SU-DHL-6 (cell line): ENCODE measurements around the gene IMPACT.

Experiments used
- H2AFZ ChIP-seq: fragments of 200-600 bp; sonication (generic); 2 replicates; pipeline ENCODE4 v1.6.1; 2014; ENCODE audit warnings: low read depth, mild to moderate bottlenecking, moderate library complexity, mixed read lengths, antibody characterized with exemption, low read length; ENCODE audit not compliant: severe bottlenecking
- H3F3A ChIP-seq: fragments of 200-600 bp; shearing (Covaris generic); 2 replicates; pipeline ENCODE4 v1.6.0; 2016; ENCODE audit warnings: antibody characterized with exemption, mild to moderate bottlenecking; ENCODE audit not compliant: insufficient read depth
- H3K27ac ChIP-seq: fragments of 200-600 bp; sonication (generic); 2 replicates; pipeline ENCODE4 v1.5.1; 2016; ENCODE audit warnings: low read depth, mild to moderate bottlenecking, low read length, moderate library complexity, mixed read lengths
- H3K27me3 ChIP-seq: fragments of 200-600 bp; sonication (generic), shearing (Covaris generic); 2 replicates; pipeline ENCODE4 v1.6.0; 2014; ENCODE audit warnings: mild to moderate bottlenecking, low read length
- H3K36me3 ChIP-seq: fragments of 200-600 bp; sonication (generic); 2 replicates; pipeline ENCODE4 v1.6.1; 2014; ENCODE audit warnings: mild to moderate bottlenecking, low read length, mixed read lengths
- H3K4me2 ChIP-seq: fragments of 300-600, 200-600 bp; shearing (Covaris generic), sonication (generic); 2 replicates; pipeline ENCODE4 v1.6.0; 2014; ENCODE audit warnings: low read length, low read depth, mild to moderate bottlenecking; ENCODE audit not compliant: poor library complexity, severe bottlenecking
- H3K4me3 ChIP-seq: fragments of 200-600 bp; sonication (generic); 2 replicates; pipeline ENCODE4 v1.5.1; 2014; ENCODE audit warnings: antibody characterized with exemption, low read length, mild to moderate bottlenecking, mixed read lengths; ENCODE audit not compliant: insufficient read depth, poor library complexity, severe bottlenecking
- H3K79me2 ChIP-seq: fragments of 200-600 bp; sonication (generic); 2 replicates; pipeline ENCODE4 v1.6.1; 2014; ENCODE audit warnings: mild to moderate bottlenecking, low read length, moderate library complexity; ENCODE audit not compliant: insufficient read depth
- H3K9ac ChIP-seq: fragments of 200-600 bp; sonication (generic); 2 replicates; pipeline ENCODE4 v1.7.0; 2014; ENCODE audit warnings: mild to moderate bottlenecking, low read length
- H3K9me2 ChIP-seq: fragments of 200-600 bp; sonication (generic); replicated peaks from 2 replicates; pipeline ENCODE4 v1.6.1; 2014; ENCODE audit warnings: low read length; ENCODE audit not compliant: insufficient read depth
- H3K9me3 ChIP-seq: fragments of 200-600 bp; sonication (generic); 2 replicates; pipeline ENCODE4 v1.6.1; 2014; ENCODE audit warnings: low read length, mixed read lengths; ENCODE audit not compliant: insufficient read depth
- H4K20me1 ChIP-seq: fragments of 200-600 bp; sonication (generic); 2 replicates; pipeline ENCODE4 v1.6.1; 2014; ENCODE audit warnings: low read depth, mild to moderate bottlenecking, antibody characterized with exemption, low read length, moderate library complexity, mixed read lengths
- CTCF ChIP-seq: fragments of 200-600 bp; sonication (generic); IDR thresholded peaks from one replicate; pipeline ENCODE4 v1.5.1; 2017; ENCODE audit warnings: antibody characterized with exemption, mild to moderate bottlenecking, low read length, moderate library complexity; ENCODE audit not compliant: insufficient read depth, poor library complexity, severe bottlenecking
- EZH2phosphoT487 ChIP-seq: fragments of 200-600 bp; sonication (generic), shearing (Covaris generic); conservative IDR thresholded peaks from 2 replicates; pipeline ENCODE4 v1.6.1; 2018; ENCODE audit warnings: mild to moderate bottlenecking, antibody characterized with exemption, low read length, moderate library complexity, mixed read lengths

Gene IMPACT

DNA sequence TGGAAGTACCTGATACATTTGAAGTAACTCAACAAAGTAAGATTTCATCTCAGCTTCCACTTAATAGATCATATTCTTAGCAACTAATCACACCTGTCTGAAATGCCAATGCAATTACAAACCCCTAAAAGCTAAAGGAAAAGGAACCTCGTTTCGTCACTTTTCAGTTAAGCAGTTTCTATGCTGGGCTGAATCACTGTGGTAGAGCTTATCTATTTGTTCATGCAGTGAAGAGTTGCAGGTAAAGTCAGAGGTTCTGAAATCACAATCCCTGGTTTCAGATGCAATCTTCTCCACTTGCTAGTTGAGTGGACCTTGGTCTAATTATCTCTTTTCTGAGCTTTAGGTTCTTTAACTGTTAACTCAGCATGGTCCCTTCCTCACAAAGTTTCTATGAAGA, 40.3 kb downstream of the IMPACT start:
- H3F3A ChIP-seq, result no peaks in the 10 kb centered on the region
- H3K79me2 ChIP-seq, result no peaks in the 10 kb centered on the region
- H3K4me3 ChIP-seq, result no peak overlapping the region
- H3K9me3 ChIP-seq, result no peaks in the 10 kb centered on the region
- no peak overlapping the region for H2AFZ ChIP-seq
- H4K20me1 ChIP-seq, result no peaks in the 10 kb centered on the region
- H3K36me3 ChIP-seq, result no peaks in the 10 kb centered on the region
- TF ChIP-seq EZH2phosphoT487, result no peak
- TF ChIP-seq CTCF, result no peak
- H3K27me3 ChIP-seq, result 0 out of 2 replicates have a peak, but pooled peaks cover 3% of the 10 kb centered on the region
- no peaks in the 10 kb centered on the region for H3K9me2 ChIP-seq
- H3K4me2 ChIP-seq, result no peak overlapping the region
- no peak overlapping the region for H3K9ac ChIP-seq
- H3K27ac ChIP-seq, result no peak overlapping the region

DNA sequence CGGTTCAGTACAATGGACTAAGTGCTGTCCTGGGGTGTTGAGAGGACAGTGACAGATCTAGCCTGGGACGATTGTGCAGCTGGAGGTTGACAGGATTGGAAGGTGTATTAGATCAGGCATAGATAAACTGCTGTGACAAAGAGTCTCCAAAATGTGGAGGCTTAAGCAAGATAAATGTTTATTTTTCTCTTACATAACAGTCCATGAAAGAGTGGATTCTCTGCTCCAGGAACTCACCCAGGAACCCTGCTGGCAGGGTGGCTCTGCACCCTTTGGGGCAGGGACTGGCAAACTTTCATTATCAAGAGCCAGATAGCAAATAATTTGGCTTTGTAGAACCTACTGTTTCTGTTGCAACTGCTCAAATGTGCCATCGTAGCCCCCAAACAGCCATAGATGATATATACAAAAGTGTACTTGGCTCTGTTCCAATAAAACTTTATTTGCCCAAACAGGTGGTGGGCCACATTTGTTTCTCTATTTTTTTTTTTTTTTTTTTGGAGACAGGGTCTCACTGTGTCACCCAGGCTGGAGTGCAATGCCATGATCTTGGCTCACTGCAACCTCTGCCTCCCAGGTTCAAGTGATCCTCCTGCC, 43.6 kb downstream of the IMPACT start:
- H3K4me2 ChIP-seq, result no peak overlapping the region
- H3K4me3 ChIP-seq, result no peak overlapping the region
- no peak overlapping the region for H3K9ac ChIP-seq
- no peaks in the 10 kb centered on the region for H3K9me3 ChIP-seq
- no peaks in the 10 kb centered on the region for H4K20me1 ChIP-seq
- H3K27ac ChIP-seq, result no peak overlapping the region
- no peaks in the 10 kb centered on the region for H3K9me2 ChIP-seq
- no peaks in the 10 kb centered on the region for H3K36me3 ChIP-seq
- H3K79me2 ChIP-seq, result no peaks in the 10 kb centered on the region
- H3K27me3 ChIP-seq, result 0 out of 2 replicates have a peak, but pooled peaks cover 3% of the 10 kb centered on the region
- no peaks in the 10 kb centered on the region for H3F3A ChIP-seq
- H2AFZ ChIP-seq, result no peak overlapping the region
- TF ChIP-seq CTCF (no peak), EZH2phosphoT487 (no peak)

GRCh38 chr18:24470805-24471204, 44.3 kb downstream of the IMPACT start:
- Histone ChIP-seq H3K4me2 (no peak overlapping the region), H3K36me3 (no peaks in the 10 kb centered on the region), H3K79me2 (no peaks in the 10 kb centered on the region), H2AFZ (no peak overlapping the region), H4K20me1 (no peaks in the 10 kb centered on the region), H3K9ac (no peak overlapping the region), H3F3A (no peaks in the 10 kb centered on the region), H3K9me3 (no peaks in the 10 kb centered on the region), H3K27ac (no peak overlapping the region), H3K9me2 (no peaks in the 10 kb centered on the region), H3K27me3 (0 out of 2 replicates have a peak, but pooled peaks cover 3% of the 10 kb centered on the region), H3K4me3 (no peak overlapping the region)
- TF ChIP-seq CTCF (no peak), EZH2phosphoT487 (no peak)
